GM06990 (cell line): ENCODE results near the gene KPNB1.

Source experiments
- DNase-seq: peaks from one replicate; pipeline ENCODE4 v3.0.0-alpha.2; 2011; ENCODE audit not compliant: insufficient read length; ENCODE audit errors: extremely low read depth
- H3K27me3 ChIP-seq: replicated peaks from 2 replicates; pipeline ENCODE4 v1.6.0; 2011; ENCODE audit warnings: low read length; ENCODE audit not compliant: control insufficient read depth, insufficient read depth
- H3K36me3 ChIP-seq: 2 replicates; pipeline ENCODE4 v1.5.1; 2011; ENCODE audit warnings: low read length; ENCODE audit not compliant: control insufficient read depth, insufficient read depth
- H3K4me3 ChIP-seq: replicated peaks from 2 replicates; pipeline ENCODE4 v1.5.1; 2011; ENCODE audit warnings: low read depth, mild to moderate bottlenecking, control low read depth, low read length
- CTCF ChIP-seq: IDR thresholded peaks from 2 replicates; pipeline ENCODE4 v1.5.1; 2011; ENCODE audit warnings: low read length, control low read depth, mild to moderate bottlenecking, inconsistent platforms; ENCODE audit not compliant: insufficient read depth, poor library complexity, severe bottlenecking

Gene KPNB1

GRCh38 chr17:47728214-47728877, 78.6 kb downstream of the KPNB1 start:
- H3K27me3 ChIP-seq, result no peaks in the 10 kb centered on the region; the same call in none of the 2 replicates
- DNase-seq, result no peak
- no peak for TF ChIP-seq CTCF

DNA sequence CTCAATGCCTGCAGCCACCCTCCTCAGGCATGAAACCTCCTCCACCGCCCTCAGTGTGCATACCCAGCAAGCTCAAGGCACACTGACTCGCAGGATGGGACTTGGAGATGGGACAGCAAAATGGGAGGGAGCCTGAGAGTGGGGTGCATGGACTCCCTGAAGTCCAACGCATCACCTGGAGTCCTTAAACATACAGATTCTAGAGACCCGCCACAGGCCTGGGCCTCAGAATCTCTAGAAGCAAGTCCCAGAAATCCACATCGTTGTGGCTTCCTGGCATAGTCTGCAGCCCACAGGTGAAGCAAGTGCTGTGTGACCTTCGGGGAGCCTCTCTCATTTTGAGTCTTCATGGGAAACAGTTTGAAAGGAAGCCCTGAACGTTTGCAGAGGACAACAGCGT, 79.8 kb downstream of the KPNB1 start:
- no peak overlapping the region for H3K4me3 ChIP-seq
- no peak for DNase-seq
- no peaks in the 10 kb centered on the region; the same call in 1 of the 2 replicates for H3K27me3 ChIP-seq
- no peak for TF ChIP-seq CTCF
- no peaks in the 10 kb centered on the region for H3K36me3 ChIP-seq

More at GRCh38 chr17:47728214-47728877, 78.6 kb downstream of the KPNB1 start:
- H3K4me3 ChIP-seq, result no peak overlapping the region
- no peaks in the 10 kb centered on the region for H3K36me3 ChIP-seq

GRCh38 chr17:47730681-47731080, 81.0 kb downstream of the KPNB1 start:
- no peak for TF ChIP-seq CTCF
- Histone ChIP-seq H3K36me3 (no peaks in the 10 kb centered on the region), H3K27me3 (no peaks in the 10 kb centered on the region; the same call in 1 of the 2 replicates), H3K4me3 (no peak overlapping the region)
- DNase-seq, result no peak

GRCh38 chr17:47731396-47731795, 81.7 kb downstream of the KPNB1 start:
- no peaks in the 10 kb centered on the region; the same call in 1 of the 2 replicates for H3K27me3 ChIP-seq
- TF ChIP-seq CTCF, result no peak

GRCh38 chr17:47732399-47733046, 82.8 kb downstream of the KPNB1 start:
- Histone ChIP-seq H3K36me3 (no peaks in the 10 kb centered on the region), H3K4me3 (no peak overlapping the region), H3K27me3 (no peaks in the 10 kb centered on the region; the same call in 1 of the 2 replicates)
- DNase-seq, result no peak
- TF ChIP-seq CTCF, result no peak

More at GRCh38 chr17:47731396-47731795, 81.7 kb downstream of the KPNB1 start:
- H3K4me3 ChIP-seq, result no peak overlapping the region
- no peak for DNase-seq
- no peaks in the 10 kb centered on the region for H3K36me3 ChIP-seq
